ENCODE measurements around the gene NCOA3.

GRCh38 chr20:47676219-47676721 lies 174.6 kb downstream of the NCOA3 start:
- peak in 1 of 2 donors; percentile 3 for TF ChIP-seq CTCF (conservative IDR thresholded peaks at IDR 0.05 in 1 of 2, IDR thresholded peaks at IDR 0.05 in 1 of 2; ENCODE audit: low read depth in 1 of 2, low read length in 2 of 2)
- no peak for TF ChIP-seq EZH2 (IDR thresholded peaks at IDR 0.05; ENCODE audit: low read length, missing control alignments)
